ENCODE measurements around the gene CTNNA3.
A peak's percentile ranks its signal among the peaks of the same experiment; 100 is the strongest.

The CTNNA3 gene

DNA sequence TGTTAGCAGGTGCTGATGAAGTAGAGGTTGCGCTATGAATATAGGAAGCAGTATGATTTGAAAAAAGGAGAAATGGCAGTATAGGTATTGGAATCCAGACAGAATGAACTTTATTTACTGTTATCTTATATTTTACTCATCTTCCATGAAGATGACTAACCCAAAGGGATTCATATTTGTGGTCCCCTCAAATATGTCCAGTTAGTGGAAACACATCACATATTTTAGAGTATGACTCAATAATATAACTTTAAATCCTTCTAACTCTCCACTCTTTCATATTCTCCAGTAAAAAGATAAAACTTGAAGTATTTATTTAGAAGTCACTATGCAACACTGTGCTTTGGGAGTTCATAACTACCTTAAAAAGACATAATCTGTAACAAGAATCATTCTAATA is 1056.6 kb downstream of the CTNNA3 start:
- DNase-seq (ENCODE audit: low spot score), result no peak

DNA sequence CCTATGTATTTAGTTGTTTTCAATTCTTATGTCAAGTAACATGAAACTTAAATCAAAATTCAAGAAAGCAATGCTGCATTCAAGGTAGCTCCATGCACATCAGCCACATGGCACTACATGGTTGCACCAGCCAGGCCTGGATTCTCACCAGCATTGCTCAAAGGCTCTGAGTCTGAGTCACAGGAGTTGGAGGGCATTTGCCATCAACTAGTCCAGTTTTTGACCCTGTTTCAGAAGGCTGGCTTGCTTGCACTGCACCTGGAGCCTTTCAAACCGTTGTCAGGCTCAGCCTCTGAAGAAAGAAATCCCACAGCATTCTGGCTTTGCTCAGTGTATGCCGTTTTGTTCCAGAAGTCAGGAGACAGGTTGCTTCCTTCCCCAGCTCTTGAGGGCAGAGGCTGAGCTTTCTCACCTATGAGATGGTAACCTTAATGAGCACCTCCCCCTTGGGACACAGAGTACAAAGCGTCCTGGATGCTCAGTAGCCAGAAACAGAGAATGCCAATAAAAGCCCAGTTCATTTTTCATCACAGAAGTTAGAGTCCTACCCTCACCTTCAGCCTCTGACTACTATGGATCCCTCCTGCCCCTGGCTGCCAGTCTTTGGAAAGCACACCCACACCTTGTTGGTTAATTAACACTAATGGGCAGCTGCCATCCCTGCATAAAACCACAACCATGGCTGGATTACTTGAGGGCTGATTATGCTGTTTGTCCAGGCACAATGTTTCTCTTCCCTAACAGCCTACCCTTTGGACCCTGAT is 1058.5 kb downstream of the CTNNA3 start:
- DNase-seq (ENCODE audit: low spot score), result peak; percentile 9

DNA sequence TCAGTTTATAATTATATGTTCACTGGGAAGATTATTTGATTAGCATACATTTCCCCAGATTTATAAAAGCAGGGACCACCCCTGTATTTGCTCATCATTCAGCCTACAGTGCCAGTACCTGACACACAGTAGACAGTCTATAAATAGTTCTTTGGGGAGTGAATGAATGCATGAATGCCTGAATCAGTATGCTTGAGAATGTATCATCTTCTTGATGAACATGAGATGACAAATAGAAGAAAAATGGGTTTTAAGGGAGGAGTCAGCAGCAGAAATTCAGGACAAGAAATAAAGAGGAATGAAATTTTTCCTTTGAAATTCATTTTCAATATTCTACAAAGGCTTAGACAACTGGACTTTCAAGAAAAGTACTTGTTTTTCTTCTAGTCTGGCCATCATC is 1066.0 kb downstream of the CTNNA3 start:
- no peak for DNase-seq (ENCODE audit: low spot score)

DNA sequence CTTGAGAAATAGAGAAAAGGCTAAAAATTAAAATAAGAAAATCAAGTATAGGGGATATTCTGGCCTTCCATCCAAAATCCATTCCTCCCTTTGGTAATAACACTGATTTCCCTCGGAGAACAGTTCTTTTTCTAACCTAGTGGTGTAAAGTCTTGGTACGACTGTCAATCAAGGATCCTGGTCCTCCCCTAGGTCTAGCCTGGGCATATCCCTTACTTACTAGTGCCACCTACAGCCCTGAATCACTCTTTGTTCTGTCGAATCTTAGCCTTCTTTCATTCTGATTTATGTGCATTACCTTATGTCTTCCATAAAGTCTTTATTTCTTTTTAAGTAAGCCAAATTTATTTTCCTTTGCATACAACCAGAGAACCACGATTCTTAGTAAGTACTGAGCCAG is 1068.8 kb downstream of the CTNNA3 start:
- peak; percentile 29 for DNase-seq (ENCODE audit: low spot score)

DNA sequence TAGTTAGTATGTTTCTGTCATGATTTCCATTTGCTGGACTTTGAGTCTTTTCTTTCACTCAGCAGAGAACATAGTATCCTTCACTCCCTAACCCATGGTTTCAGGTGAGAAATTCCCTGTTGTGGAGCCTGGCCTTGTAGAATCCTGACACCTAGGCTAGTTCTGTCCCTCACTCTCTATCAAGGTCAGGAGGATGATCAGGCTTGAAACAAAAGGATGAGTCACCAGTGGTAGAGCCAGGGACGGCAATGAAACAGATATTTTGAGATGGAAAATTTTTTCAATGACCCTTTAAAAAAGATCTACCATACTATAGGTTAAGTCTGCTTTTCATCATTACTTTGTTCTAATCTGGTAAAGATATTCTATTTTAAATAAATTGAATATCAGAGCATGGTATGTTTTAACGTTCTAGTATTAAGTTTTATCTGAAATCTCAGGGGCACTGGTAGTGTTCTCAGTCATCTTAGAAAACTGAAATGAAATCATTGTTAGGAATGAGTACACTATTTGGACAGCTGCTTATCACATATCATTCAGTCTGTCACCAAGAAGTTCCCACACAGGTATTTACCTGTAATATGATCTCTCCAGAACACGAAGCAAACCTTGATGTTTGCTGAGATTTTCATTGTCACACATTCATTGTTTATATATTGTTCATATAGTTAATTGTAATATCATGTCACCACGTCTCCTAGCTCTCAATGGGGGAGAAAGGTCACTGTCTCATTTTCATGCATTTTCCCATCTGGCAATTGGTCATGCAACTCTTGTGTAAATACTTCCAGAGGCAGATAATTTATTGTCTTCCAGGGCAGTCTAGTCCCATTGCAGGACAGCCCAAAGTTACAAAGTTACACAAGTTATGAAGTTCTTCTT is 1070.0 kb downstream of the CTNNA3 start:
- no peak for DNase-seq (ENCODE audit: low spot score)

DNA sequence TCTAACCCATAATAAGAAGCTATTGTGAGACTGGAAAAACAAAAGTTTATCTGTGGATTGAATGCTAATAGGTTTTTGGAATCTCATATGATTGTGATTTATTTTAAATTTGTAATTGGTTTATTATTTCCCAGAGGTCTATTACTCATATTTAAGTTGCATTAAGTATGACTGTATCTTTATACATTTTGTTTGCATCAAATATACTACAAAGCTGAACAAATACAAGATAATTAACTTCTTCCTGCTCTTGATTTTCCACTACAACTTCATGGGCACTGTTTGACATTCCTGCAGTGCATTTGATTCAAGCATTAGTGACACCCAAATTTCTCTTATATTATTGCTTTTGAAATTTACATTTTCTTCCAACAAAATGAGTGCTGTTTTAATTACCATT is 1073.9 kb downstream of the CTNNA3 start:
- DNase-seq (ENCODE audit: low spot score), result no peak

DNA sequence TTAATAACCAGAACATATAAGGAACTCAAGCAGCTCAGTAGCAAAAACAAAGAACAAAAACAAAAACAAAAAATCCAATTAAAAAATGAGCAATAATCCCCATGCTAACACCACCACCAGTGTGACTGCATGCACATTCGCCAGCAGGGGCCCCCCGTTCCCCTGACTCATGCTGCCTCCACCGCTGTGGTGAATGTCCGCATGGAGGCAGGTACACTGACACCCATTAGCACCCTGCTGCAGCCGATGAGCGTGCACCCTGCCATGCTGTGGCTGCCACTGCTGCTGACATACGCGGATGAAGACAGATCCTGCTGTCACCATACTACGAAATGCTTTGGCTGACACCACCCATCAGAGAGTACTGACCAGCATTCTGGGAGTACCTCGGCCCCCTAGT is 1091.8 kb downstream of the CTNNA3 start:
- DNase-seq (ENCODE audit: low spot score), result no peak

DNA sequence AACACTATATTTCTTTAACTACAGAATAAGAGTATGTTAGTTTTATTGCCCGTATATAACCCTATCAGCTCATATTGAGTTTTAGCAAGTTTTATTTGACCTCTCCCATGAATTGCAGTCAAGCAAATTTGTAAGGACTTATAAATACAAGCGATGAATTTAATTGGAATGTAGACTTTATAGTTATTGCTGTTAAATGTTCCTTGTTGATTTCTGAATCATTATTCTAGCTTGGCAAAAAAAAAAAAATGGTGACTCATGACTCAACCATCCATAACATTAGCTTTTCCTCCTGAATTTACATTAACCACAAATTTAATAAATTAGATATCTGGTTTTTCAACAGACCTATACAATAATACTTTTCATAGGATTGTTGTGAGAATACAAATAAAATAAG is 1104.1 kb downstream of the CTNNA3 start:
- no peak for DNase-seq (ENCODE audit: low spot score)

DNA sequence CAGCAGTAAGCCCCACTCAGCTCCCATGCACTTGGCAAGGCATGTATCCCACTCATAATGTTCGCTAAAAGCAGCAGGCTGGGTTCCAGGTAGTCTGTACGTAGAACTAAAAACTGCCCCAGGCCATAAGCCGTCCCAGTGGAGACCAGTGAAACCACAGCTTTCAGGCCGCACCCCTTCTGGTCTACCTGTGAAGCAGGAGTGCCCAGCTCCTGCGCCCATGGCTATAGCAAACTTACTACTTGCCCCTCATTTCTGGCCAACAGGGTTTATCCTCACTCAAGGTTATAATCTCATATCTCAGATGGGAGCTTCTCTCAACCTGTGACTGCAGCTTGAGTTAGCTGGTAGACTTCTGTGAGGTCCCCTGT is 1108.3 kb downstream of the CTNNA3 start:
- DNase-seq (ENCODE audit: low spot score), result no peak

DNA sequence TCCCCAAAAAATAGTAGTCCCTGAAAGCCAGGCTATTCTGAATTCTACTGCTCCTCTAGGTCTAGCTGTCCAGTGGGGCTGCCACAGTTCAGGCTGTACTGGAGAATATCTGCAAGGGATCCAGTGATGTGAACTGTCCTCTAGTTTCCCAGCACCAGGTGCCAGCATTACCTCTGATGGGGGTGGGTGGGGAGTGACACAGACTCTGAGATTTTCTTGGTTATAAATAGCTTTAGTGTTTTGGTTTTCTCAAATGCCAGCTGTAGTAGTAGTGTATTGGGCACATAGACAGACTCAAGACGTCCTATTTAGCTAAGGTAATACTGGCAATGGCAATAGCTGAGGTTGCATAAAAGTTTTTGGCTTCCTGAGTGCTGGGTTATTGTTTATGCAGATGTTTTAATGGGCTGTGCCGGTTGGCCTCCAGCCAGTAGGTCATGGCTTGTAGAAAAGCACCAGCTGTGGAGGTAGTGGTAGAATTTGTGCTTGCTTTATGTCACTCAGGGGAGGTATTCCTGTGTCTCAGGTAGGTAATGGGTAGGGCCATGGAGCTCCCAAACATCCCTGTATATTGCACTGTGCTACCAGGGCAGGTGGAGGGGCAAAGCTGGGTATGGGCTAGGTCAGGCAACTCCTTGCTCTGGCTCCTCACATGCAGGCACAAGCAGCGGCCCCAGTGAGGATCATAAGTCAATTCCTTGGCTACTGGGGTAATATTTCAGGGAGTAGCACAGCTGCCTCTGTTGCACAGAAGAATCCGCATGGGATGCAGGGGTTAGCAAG is 1108.9 kb downstream of the CTNNA3 start:
- DNase-seq (ENCODE audit: low spot score), result no peak

DNA sequence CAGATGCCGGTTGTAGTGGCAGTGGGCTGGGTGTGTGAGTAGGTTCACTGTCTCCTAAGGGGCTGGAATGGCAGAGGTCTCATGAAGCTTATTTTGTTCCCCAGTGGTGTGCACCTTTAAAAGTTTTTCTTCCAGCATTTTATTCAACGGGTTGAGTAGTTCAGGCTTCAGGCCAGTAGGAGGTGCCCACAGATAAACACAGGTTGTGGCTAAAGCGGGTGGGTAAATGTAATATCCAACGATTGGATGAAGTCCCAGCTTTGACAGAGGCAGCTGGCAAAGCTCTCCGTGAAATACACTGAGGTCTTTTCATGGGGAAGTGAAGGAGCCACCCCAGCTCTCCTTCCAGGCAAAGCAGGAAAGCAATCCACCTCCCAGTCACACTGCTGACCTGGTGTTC is 1109.9 kb downstream of the CTNNA3 start:
- DNase-seq (ENCODE audit: low spot score), result peak; percentile 10

DNA sequence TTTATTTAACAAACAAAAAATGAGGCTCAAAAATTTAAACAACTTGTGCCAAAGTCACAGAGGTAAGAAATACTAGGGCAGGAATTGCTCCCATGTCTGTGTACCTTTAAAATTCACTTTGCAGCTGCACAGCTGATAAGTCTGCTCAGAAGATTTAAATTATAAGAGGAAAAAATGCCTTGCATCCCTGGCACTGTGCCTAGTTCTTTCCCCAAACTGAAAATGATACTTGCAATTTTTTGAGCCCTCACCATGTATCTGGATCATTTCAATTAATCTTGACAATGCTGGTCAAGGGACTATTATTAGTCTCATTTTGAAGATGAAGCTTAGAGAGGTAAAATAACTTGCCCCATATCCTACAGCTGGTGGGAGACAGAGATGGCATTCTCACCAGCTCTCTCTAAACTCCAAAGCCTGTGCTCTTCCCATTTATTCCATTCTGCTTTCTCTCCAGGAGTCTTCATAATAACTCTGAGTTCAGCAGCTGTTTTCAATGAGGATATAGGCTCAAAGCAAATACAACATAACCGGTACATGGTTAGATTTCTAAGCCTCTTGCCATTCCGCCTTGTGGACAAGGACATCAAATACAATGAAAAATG is 1120.6 kb downstream of the CTNNA3 start:
- no peak for DNase-seq (ENCODE audit: low spot score)

DNA sequence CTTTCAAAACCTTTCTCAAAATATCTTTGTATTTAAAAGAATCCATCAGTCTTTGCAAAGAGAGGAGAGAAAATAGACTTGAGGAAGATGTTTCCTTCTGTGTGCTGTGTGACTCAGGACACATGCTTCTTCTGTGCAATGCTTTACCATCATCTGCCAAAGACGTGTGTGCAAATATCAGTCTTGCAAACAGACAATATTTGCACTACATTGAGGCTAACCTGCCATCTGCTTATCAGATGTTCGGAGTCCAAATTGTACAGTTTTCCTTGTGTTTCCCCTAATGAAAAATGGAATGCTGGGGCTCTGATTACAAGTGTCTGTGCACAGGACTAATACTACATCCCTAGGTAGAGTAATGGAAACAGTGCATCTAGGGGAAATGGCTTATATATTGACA is 1123.3 kb downstream of the CTNNA3 start:
- DNase-seq (ENCODE audit: low spot score), result no peak

DNA sequence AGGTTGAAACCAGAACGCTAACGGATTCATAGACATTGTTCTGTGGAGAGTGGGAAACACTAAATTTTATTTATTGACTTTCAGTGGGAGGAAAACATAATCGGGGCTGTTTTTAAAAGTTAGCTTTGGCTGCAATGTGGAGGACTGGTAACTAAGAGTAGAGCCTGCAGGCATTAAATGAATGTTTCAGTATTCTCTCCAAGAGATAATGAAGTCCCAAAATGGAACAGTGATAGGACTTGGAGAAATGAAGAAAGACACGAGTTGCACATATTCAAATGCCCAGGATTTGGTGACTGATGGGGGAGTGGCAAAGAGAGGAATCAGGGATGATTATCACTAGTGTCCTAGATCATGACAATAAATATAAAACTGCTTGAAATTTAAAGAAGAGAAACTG is 1130.0 kb downstream of the CTNNA3 start:
- no peak for DNase-seq (ENCODE audit: low spot score)

DNA sequence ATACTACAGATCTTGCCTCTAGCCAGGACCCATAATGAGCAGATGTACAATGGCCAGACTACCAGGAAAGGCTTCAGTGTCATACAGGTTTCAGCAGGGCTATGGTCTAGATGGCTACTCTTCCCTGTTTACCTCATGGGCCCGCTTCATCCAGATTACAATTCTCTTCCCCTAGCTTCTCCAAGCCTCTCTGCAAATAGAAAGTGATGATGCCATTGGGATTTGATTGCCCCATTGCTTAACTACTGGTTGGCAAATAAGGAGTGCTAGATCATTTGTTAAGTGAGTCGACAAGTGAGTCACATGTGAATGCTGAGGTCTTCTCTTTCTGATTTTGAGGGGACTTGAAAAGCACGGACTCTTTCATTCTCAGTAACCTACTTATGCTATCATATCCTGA is 1131.7 kb downstream of the CTNNA3 start:
- DNase-seq (ENCODE audit: low spot score), result no peak

DNA sequence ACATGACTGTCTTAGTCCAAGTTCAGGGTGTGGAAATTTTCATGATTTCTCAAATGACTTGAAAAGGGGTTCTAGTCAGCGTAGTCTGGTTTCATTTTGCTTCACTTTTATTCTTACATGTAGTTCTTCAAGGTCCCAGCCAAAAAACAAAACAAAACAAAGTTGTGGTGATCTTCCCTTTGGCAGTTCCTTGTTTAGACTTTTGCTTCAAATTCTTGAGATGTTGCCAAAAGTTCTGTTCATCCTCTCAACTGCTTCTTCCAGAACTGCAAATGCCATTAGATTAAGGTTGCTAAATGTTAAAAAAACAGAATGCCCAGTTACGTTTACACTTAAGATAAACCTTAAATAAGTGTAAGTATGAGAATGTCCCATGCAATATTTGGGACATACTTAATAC is 1140.9 kb downstream of the CTNNA3 start:
- DNase-seq (ENCODE audit: low spot score), result no peak

DNA sequence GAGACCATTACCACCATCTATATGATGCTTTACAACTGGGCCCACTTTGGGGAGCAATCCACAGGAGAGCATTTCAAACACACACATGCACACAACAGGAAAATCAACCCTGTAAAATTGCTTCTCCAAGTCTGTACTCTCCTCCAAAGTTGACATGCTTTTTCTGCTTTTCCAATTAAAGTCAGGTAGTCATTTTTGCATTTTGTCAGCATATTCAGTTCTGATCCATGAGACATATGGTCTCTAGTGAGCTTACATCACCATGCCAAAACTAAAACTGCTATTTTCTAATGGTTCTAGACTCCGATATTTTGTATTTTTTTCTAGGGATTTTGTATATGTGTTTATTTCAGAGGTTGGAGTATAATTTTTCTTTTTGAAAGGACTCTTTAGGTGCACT is 1143.7 kb downstream of the CTNNA3 start:
- DNase-seq (ENCODE audit: low spot score), result peak; percentile 56

DNA sequence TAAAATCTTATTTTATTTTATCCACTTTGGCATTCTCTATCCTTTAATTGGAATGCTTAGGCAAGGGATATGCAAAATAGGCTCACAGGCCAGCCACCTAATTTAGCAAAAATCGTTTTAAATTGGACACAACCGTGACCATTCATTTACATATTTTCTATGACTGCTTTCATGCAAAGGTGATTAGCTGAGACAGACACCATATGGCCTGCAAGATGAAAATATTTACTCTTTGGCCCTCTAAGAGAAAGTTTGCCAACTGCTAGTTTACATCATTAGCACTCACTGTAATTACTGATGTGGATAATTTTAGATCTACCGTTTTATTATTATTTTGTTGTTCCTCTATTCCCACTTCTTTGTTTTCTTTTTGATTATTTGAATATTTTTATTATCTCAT is 1145.6 kb downstream of the CTNNA3 start:
- DNase-seq (ENCODE audit: low spot score), result peak; percentile 83

DNA sequence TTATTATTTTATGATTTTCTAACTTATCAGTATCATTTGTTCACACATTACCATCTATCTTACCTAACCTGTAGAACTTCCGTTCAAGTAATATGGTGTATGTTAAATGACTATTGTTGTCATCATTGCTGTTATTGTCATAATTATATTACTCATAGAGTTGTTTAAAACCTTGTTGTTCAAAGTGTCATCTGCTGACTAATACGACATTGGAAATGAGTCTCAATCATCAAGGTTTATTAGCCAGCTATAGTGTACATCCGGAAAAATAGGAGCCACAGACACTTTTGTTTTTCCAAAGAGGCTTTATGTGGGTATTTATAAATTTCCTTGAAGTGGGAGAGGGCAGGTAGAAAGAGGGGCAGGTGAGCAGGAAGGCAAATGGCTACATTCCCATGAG is 1157.1 kb downstream of the CTNNA3 start:
- DNase-seq (ENCODE audit: low spot score), result no peak

DNA sequence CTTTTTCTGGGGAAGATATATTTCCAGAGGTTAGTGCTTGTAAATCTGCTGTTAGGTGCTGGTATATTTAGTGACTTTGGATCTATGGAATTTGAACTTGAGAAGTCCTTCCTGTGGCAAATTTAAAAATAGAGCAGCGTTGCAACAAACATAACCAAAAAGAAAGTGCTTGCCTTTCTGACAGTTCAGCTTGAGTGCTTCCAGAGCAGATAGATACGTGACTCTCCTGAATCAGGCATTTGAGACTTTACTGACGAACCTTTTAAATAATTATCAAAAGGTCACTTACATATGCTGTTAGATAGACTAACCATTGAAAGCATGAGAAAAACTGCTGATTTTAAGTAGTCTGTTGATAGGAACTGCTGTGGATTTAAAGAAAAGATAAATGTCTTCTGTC is 1157.6 kb downstream of the CTNNA3 start:
- DNase-seq (ENCODE audit: low spot score), result no peak

DNA sequence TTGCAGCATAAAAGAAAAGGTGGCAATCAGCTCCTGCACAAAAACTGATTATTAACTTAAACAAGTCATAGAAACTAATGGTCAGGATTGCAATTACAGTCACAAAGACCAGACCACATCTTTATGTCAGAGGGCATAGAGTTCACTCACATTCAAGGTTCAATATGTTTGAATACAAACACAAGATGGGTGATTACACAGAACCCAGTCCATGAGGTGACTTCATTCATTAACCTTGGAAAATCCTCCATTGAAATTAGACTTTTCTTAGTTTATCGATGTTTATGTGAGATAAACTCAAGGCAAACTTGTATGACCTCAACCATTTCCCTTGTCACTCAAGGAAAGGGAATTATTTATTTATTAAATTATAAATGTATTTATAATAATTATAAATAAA is 1158.8 kb downstream of the CTNNA3 start:
- no peak for DNase-seq (ENCODE audit: low spot score)

DNA sequence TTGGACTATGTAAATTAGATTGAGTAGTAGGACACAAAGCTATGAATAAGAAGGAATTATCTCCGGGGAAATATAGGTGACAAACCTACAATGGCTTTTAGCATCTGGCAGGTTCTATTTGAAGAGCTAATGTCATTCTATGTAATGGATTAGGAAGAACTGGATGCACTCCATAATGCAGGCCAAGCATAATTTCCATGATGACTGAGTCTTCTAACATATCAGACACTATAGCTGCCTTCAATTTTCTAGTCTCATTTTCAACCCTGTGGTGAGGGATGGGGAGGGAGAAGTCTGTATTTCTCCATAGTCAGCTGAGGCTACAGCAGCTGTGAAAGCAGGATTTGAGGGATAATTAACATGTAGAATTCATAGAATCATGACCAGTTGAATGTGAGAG is 1160.6 kb downstream of the CTNNA3 start:
- DNase-seq (ENCODE audit: low spot score), result no peak

Data from cerebellar cortex (tissue), 1 donor.